Neuron (in vitro differentiated cells): ENCODE measurements around the gene PEAK1.
A peak's percentile ranks its signal among the peaks of the same experiment; 100 is the strongest.

Source experiments
- H2AFZ ChIP-seq: one replicate; pipeline ENCODE4 v1.6.1; 2013; ENCODE audit warnings: low read depth, mild to moderate bottlenecking, inconsistent platforms, low read length, moderate library complexity
- H3K27me3 ChIP-seq: one replicate; pipeline ENCODE4 v1.6.1; 2013; ENCODE audit warnings: low read length; ENCODE audit not compliant: insufficient read depth
- H3K36me3 ChIP-seq: one replicate; pipeline ENCODE4 v1.6.1; 2013; ENCODE audit warnings: low read length; ENCODE audit not compliant: insufficient read depth
- H3K4me1 ChIP-seq: one replicate; pipeline ENCODE4 v1.6.1; 2013; ENCODE audit warnings: low read length; ENCODE audit not compliant: insufficient read depth
- H3K4me3 ChIP-seq: 2 replicates; pipeline ENCODE4 v1.5.1; 2013; ENCODE audit warnings: mild to moderate bottlenecking, low read length, moderate library complexity
- H3K9me3 ChIP-seq: one replicate; pipeline ENCODE4 v1.6.1; 2013; ENCODE audit warnings: low read length

PEAK1 gene, protein sequence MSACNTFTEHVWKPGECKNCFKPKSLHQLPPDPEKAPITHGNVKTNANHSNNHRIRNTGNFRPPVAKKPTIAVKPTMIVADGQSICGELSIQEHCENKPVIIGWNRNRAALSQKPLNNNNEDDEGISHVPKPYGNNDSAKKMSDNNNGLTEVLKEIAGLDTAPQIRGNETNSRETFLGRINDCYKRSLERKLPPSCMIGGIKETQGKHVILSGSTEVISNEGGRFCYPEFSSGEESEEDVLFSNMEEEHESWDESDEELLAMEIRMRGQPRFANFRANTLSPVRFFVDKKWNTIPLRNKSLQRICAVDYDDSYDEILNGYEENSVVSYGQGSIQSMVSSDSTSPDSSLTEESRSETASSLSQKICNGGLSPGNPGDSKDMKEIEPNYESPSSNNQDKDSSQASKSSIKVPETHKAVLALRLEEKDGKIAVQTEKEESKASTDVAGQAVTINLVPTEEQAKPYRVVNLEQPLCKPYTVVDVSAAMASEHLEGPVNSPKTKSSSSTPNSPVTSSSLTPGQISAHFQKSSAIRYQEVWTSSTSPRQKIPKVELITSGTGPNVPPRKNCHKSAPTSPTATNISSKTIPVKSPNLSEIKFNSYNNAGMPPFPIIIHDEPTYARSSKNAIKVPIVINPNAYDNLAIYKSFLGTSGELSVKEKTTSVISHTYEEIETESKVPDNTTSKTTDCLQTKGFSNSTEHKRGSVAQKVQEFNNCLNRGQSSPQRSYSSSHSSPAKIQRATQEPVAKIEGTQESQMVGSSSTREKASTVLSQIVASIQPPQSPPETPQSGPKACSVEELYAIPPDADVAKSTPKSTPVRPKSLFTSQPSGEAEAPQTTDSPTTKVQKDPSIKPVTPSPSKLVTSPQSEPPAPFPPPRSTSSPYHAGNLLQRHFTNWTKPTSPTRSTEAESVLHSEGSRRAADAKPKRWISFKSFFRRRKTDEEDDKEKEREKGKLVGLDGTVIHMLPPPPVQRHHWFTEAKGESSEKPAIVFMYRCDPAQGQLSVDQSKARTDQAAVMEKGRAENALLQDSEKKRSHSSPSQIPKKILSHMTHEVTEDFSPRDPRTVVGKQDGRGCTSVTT (N-terminal part only)

DNA sequence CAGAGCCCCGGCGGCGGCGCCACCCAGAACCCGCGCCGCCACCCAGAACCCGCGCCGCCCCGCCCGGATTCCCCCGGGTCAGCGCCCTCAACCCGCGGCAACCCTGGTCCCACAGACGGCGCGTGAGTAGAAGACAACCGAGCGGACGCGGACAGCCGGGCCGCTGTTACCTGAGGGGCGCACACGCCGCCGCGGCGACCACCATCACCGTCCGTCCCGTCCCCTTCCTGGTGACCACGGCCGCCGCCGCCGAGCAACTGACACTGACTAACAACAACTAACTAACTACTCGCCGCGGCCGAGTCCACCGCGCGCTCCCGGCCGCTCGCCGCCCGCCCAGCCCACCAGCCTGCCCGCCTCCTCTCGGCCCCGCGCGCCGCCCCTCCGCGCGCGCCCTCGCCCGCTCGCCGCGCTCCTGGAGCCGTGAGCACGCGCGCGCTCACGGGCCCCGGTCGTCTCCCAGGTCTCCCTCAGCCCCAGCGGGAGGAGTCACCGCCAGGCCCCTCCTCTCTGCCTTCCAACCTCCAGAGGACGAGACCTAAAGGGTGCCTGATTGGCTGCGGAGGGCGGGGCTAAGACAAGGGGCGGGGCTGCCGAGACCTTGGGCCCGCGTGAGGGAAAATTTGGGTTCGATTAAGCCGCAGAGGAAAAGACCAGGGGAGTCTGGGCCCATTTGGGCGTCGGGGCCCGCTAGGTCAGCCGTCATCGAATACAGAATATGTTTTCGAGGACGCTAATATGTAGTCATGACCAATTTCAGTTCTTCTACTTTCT, at the start of gene PEAK1:
TSS of gene PEAK1 (minus strand) at position 269 of the 774 bp plus-strand sequence. CDS start 238,178 bp downstream, outside the sequence.
- peak within 1 kb of the TSS; percentile 92 for H3K4me3 ChIP-seq
- H2AFZ ChIP-seq: peak within 1 kb of the TSS; percentile 97
- H3K36me3 ChIP-seq: no peaks in the 10 kb centered on the region
- no peaks in the 10 kb centered on the region for H3K9me3 ChIP-seq
- H3K4me1 ChIP-seq: peaks cover 22% of the 10 kb centered on the region
- H3K27me3 ChIP-seq: no peaks in the 10 kb centered on the region

DNA sequence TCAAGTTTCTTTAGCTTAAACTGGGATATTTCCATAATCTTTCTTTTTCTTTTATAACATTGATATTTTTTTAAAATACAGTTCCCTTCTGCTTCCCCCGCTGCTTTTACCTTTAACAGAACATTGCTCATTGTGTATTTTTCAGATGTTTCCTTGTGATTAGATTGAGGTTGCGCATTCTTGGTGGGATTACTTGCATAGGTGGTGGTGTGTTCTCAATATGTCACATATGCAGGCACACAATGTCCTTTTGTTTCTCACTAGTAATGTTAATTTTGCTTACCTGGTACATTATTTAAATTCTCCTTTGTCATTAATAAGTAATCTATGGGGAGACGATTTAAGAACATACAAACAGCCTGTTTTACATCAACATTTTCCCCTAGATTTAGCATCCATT, 49.0 kb upstream of the PEAK1 start:
- H3K27me3 ChIP-seq: no peaks in the 10 kb centered on the region
- H3K4me3 ChIP-seq: no peak overlapping the region
- peaks cover 82% of the 10 kb centered on the region for H3K36me3 ChIP-seq
- no peaks in the 10 kb centered on the region for H3K4me1 ChIP-seq
- no peaks in the 10 kb centered on the region for H3K9me3 ChIP-seq
- H2AFZ ChIP-seq: no peak overlapping the region

DNA sequence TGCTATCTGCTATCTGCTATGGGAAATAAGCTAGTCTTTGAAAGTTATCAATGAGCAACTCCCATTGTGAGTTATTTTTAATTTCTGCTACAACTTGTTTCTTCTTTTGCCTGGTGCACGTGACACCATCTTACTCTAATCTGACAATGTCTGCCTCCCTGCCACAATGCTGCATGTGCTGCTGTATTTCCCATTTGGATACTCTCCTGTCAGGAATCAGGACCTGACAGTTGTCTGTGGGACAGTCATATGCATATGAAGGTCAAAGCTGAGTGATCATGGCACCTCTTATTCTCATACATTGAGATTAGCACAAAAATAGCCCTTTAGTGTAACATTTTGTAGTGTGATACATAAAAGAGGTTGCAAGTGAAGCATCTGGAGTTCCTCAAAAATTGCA, 46.6 kb upstream of the PEAK1 start:
- Histone ChIP-seq H2AFZ (no peak overlapping the region), H3K4me1 (no peaks in the 10 kb centered on the region), H3K9me3 (no peaks in the 10 kb centered on the region), H3K4me3 (no peak overlapping the region), H3K27me3 (no peaks in the 10 kb centered on the region), H3K36me3 (peaks cover 80% of the 10 kb centered on the region)

DNA sequence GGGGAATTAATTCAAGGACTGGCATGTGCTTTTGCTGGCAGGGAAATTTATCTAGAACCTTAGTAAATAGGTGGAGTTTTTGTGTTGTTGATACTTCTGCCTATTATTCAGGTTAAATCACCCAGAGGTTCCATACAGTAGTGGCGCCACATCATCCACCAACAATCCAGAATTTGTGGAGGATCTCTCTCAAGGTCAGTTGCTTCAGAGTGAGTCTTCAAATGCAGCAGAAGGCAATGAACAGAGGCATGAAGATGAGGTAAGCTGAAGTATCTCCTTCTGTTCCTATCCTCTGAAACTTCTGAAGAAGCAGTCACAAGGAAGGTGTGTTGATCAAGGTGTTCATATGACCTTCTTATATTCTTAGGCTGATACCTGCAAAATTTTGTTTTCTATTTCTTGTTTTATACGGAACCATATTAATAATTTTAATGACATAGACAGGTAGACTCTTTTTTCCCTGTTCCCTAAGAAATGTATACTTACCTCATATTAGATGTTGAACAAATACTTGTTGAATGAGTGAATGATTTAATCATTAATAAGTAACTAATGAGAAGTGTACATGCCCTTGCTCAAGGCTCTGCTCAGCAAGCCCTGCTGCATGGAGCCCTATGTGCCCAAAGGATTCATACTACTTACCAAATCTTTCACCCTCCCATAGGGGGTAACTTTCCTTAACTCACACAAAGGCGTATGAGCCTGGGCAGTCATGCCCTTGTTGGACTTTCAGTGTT, 44.4 kb upstream of the PEAK1 start:
- H2AFZ ChIP-seq: no peak overlapping the region
- no peaks in the 10 kb centered on the region for H3K9me3 ChIP-seq
- no peaks in the 10 kb centered on the region for H3K27me3 ChIP-seq
- H3K36me3 ChIP-seq: peaks cover 75% of the 10 kb centered on the region
- no peaks in the 10 kb centered on the region for H3K4me1 ChIP-seq
- H3K4me3 ChIP-seq: no peak overlapping the region

DNA sequence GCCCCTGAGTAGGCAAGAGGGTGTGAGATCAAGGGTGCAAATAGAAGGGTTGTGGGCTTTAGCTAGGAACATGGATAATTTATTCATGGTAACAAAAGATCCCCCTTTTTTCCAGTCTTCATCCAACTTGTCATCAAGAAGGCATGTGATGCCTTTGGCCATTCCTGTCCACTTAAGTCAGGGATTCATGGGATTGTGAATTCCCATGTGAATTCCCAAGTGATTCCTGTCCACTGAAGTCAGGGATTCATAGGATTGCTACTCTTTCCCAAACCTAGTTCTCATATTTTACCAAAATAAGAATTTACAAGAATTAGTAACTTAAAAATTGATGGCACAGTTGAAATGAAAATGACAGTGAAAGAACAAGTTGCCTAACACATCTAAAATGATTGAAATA, 41.6 kb upstream of the PEAK1 start:
- no peaks in the 10 kb centered on the region for H3K4me1 ChIP-seq
- peaks cover 62% of the 10 kb centered on the region for H3K36me3 ChIP-seq
- H2AFZ ChIP-seq: no peak overlapping the region
- no peaks in the 10 kb centered on the region for H3K27me3 ChIP-seq
- H3K9me3 ChIP-seq: no peaks in the 10 kb centered on the region
- no peak overlapping the region for H3K4me3 ChIP-seq

DNA sequence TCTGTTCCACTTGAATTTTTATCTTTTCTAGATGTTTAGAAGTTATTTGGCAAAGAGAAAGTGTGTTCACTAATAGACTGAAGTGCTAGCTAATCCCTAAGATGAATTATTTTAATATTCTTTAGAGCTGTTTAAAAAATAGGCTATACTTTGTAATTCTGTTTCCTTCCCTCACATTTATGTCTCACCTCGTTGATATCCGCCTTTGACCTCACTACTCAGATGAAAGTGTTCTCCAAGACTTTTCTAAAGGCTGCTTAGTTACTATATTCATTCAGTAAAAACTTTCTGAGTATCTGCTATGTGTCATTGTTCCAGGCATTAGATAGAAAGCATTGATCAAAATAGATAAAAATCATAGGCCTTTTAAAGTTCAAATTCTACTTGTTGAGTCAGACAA, 39.1 kb upstream of the PEAK1 start:
- no peaks in the 10 kb centered on the region for H3K4me1 ChIP-seq
- no peaks in the 10 kb centered on the region for H3K9me3 ChIP-seq
- no peak overlapping the region for H2AFZ ChIP-seq
- H3K27me3 ChIP-seq: no peaks in the 10 kb centered on the region
- H3K36me3 ChIP-seq: peaks cover 43% of the 10 kb centered on the region
- no peak overlapping the region for H3K4me3 ChIP-seq

DNA sequence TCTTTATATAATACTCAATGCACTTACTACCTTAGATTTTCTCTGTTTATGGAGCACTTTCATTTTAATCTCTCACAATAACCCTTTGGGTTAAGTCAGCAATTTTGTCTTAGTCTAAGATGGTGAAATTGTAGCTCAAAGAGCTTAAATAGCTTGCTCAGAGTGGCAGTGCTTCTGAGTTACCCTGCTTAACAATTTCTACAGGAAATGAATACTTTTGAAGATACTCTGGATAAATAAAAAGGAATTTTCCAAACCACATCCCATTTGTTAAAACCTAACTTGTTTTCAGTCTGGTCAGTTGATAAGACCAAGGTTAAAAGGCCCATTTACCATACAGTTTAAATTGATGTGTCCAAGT, 38.0 kb upstream of the PEAK1 start:
- Histone ChIP-seq H3K4me1 (no peaks in the 10 kb centered on the region), H3K4me3 (no peak overlapping the region), H3K36me3 (peaks cover 31% of the 10 kb centered on the region)

DNA sequence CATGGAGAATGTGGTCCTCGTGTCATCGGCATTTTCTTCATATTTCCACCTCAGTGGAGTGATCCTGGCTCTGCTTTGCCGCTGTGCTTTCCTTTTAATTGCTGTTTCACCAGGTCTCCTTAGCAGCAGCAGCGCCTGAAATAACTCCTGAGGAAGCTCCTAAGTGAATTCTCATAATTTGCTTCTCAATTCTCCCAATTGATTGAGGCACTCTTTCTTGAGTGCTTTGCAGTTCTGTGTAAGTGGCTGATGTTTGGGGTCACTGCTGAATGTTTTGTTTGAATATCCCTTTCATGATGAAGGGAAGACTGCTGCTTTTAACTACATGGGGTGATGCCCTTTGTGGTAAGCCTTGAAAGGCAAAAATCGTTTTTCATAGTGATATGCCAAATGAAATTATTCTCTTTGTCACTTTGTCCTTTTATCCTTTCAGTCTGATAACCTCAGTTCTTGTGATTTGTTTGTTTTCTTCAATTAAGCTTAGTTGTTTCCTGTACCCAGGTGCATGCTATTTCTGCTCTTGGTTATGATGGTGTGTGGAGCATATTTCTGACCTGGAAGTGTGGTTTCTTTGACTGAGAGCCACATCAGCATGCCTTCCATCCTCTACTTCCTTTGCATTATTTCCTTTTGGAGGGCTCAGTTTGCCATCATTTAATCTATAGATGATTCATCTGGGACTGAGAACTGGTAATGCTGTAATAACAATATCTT, 37.4 kb upstream of the PEAK1 start:
- H3K36me3 ChIP-seq: peaks cover 30% of the 10 kb centered on the region
- no peak overlapping the region for H3K4me3 ChIP-seq
- H3K27me3 ChIP-seq: no peaks in the 10 kb centered on the region
- no peak overlapping the region for H2AFZ ChIP-seq
- H3K9me3 ChIP-seq: no peaks in the 10 kb centered on the region
- no peaks in the 10 kb centered on the region for H3K4me1 ChIP-seq

More for the DNA sequence above, 38.0 kb upstream of the PEAK1 start:
- H2AFZ ChIP-seq: no peak overlapping the region
- H3K9me3 ChIP-seq: no peaks in the 10 kb centered on the region
- no peaks in the 10 kb centered on the region for H3K27me3 ChIP-seq

DNA sequence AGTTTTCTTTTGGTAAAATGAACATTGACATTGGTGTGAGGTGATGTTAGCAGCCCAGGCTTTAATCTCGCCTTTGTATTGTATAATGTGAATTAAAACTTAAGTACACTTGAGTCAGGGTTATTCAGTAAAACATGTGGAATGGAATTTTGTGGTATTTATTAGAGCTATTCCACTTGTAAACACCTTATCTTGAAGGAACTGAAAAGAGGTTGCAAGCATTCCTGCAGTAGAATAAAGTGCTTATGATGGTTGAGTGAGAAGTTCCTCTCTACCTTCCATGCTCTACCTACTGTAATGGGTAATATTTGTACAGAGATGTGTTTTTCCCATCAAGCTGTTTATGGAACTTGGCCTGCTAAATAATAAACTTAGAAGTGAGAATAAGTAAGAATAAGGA, 36.8 kb upstream of the PEAK1 start:
- no peak overlapping the region for H2AFZ ChIP-seq
- no peaks in the 10 kb centered on the region for H3K27me3 ChIP-seq
- no peaks in the 10 kb centered on the region for H3K4me1 ChIP-seq
- H3K9me3 ChIP-seq: no peaks in the 10 kb centered on the region
- H3K36me3 ChIP-seq: peaks cover 27% of the 10 kb centered on the region
- no peak overlapping the region for H3K4me3 ChIP-seq

DNA sequence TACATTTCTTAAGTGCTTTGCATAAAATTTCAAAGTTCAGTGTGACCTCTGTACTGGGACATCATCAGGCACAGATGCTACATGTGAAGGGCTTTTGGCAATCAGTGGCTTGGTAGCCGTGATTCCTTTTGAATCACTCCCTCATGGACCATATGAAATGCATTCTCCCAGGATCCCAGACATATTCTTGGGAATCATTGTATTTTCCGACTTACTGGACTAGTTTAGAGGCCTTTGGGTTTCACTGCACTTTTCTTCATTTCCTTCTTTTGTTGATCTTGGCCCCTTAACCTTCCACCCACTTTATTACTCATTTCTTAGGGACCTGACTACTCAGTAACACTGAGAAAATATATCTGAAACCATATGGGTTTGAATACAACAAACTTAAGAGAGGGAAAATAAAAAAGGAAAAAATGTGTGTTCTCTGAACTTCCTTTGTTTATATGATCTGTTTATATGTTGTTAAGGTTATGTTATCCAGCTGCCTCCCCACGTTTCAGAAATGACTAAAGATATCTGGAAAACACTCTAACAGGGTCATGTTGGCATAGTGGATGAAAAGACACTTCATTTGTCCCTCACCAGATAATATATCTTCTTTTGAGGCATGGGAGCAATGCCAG, 35.9 kb upstream of the PEAK1 start:
- Histone ChIP-seq H3K4me1 (no peaks in the 10 kb centered on the region), H2AFZ (no peak overlapping the region), H3K4me3 (no peak overlapping the region), H3K36me3 (peaks cover 21% of the 10 kb centered on the region), H3K27me3 (no peaks in the 10 kb centered on the region), H3K9me3 (peaks cover 5% of the 10 kb centered on the region)

DNA sequence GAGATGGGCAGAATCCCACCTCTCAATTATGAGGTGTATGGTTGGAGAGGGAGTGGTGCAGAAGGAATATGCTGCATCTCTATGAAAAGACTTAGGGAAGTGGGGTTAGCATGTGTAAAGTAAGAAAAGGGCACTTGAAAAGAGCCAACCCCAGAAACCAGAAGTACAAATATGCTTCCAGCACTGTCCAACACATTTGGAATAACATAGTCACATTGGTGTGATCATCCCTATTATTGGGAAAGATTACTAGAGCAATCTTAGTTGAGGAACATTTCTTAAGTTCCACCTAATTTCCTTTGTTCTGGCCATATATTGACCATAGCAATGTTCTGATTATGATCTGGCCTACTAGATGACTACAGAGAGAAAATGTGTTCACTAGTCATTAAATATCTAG, 35.0 kb upstream of the PEAK1 start:
- Histone ChIP-seq H3K9me3 (peaks cover 7% of the 10 kb centered on the region), H3K4me3 (no peak overlapping the region), H3K27me3 (no peaks in the 10 kb centered on the region), H3K4me1 (no peaks in the 10 kb centered on the region), H2AFZ (no peak overlapping the region), H3K36me3 (peaks cover 19% of the 10 kb centered on the region)
